Measurements from ENCODE around the gene ANKRD11. TPM values are rescaled to one million over a fixed set of nuclear protein-coding genes. Genes with fewer than 3 reads are reported as not detected.
A peak's percentile ranks its signal among the peaks of the same experiment; 100 is the strongest.
"Not testable (repeated sequence)": the region's sequence is repeated elsewhere in the genome, so short reads cannot be mapped to it uniquely, and the experiment has no call there.

Gene ANKRD11
- total RNA-seq, 2 donors from 2014 or later: 204 to 215 TPM

DNA sequence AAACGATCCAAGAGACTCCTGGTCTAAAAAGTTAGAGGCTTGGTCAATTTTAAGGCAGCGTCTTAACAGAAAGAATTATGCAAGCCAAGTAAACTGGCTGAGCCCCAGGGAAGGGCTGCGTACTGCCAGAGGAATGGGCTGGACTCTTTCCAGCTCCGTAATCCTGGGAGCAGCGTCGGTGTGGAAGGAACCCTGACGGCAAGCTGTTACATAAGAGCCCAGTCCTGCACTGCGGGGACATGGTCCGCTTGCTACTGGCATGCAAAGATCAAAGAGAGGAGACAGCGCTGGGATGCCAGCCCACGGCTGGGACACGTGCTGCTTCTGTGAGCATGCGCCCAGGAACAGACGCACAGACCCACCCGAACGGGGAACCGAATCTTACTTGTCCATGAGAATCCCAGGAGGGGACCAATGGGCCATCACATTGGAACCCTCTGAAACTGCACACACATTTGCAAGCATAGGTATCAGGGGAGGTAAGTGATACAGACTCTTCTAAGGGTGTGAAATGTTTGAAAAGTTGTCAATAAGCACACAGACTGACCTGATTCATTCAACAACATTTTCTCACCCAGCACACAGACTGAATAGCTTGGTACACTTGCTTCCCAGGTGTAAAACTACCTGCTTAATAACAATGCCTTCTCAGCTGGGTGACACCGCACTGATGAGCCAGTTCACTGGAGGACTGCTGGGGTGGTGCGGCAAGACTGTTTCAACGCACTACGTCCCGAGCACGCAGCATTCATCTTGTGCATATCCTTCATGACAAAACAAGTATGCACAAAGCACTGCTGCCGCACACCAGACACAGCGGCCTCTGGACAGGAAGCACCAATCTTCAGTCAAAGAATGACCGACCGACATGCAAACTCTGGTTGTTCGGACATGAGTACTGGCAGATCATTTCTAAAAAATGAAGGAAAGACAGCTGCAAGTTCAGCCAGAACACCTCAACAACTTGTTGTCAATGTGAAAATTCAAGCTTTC, 94.9 kb downstream of the ANKRD11 start:
- Mint-ChIP-seq H3K36me3 (ENCODE audit: insufficient read depth in 2 of 2) (peaks cover 0 to 5% of the 10 kb centered on the region in 2 donors), H3K9me3 (no peaks in the 10 kb centered on the region), H3K4me1 (ENCODE audit: low read depth) (peaks cover 38% of the 10 kb centered on the region), H3K27ac (peak overlapping the region; percentile 70), H3K27me3 (ENCODE audit: low read depth) (no peaks in the 10 kb centered on the region), H3K4me3 (no peak overlapping the region)
- no peak for ATAC-seq (replicated peaks in 1 of 2)
- no peak for DNase-seq

DNA sequence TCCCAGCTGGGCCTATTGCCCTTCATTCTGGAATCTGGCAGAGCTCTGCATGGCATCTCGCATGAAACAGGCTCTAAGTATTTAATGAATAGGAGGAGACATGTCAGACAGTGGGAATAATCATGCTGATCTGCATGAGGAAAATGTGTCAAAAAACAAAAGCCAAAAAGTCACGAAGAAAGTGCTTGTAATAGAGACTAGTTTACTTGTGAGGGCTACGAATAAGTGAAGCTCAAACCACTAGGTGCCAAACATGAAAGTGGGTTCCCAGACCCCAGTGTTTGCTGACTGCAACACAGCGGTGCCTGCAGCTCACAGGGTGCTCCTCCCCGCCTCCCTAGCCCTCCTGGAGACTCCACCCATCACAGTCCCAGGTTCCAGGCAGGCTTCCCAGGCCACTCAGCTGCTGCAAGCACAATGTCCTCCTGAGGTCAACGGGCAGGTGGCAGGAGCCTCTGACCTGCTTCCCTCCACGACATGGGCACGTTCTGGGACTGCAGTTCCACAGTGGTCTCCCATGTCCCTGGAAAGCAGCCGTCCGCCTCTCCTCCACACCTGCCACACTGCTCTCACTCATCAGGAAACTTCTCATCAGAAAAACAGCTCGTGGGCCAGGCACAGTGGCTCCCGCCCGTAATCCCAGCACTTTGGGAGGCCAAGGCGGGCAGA, 96.5 kb downstream of the ANKRD11 start:
- Mint-ChIP-seq H3K27ac (no peak overlapping the region), H3K27me3 (ENCODE audit: low read depth) (no peaks in the 10 kb centered on the region), H3K9me3 (peaks cover 0 to 4% of the 10 kb centered on the region in 2 donors), H3K4me3 (no peak overlapping the region), H3K4me1 (ENCODE audit: low read depth) (peaks cover 40% of the 10 kb centered on the region), H3K36me3 (ENCODE audit: insufficient read depth in 2 of 2) (peaks cover 4 to 7% of the 10 kb centered on the region in 2 donors)
- no peak for DNase-seq
- no peak for ATAC-seq (replicated peaks in 1 of 2)

DNA sequence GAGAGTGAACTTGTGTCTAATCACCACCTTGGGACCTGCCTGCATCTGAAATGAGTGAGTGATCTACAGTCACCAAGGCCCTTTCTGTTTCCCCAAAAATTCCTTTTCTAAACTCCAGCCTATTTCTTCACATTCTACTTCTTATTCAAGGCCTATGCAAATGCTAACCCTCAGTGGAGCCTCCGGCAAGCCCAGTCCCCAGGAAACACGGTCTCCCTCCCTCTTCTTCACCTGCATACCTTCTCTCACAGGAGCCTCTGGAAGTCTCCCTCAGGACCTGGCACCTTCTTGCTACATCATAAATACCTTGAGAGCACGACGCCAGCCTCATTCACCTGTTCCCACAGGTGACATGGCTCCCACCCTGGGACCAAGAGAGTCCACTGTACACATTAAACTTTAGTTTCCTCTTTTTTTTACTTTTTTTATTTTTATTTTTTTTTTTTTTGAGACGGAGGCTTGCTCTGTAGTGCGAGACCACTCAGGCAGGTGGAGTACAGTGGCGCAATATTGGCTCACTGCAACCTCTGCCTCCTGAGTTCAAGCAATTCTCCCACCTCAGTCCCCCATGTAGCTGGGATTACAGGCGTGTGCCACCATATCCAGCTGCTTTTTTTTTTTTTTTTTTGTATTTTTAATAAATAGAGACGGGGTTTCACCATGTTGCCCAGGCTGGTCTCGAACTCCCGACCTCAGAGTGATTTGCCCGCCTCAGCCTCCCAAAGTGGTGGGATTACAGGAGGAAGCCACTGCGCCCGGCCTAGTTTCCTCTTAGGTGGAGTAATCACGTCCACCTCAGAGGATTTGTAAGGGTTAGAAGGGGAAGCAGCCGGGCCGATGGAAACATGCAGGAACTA, 97.3 kb downstream of the ANKRD11 start:
- Mint-ChIP-seq H3K9me3 (peaks cover 0 to 4% of the 10 kb centered on the region in 2 donors), H3K36me3 (ENCODE audit: insufficient read depth in 2 of 2) (peaks cover 4 to 6% of the 10 kb centered on the region in 2 donors), H3K4me1 (ENCODE audit: low read depth) (peaks cover 43% of the 10 kb centered on the region), H3K4me3 (no peak overlapping the region), H3K27me3 (ENCODE audit: low read depth) (no peaks in the 10 kb centered on the region), H3K27ac (no peak overlapping the region)
- no peak for DNase-seq
- no peak for ATAC-seq (replicated peaks in 1 of 2)

DNA sequence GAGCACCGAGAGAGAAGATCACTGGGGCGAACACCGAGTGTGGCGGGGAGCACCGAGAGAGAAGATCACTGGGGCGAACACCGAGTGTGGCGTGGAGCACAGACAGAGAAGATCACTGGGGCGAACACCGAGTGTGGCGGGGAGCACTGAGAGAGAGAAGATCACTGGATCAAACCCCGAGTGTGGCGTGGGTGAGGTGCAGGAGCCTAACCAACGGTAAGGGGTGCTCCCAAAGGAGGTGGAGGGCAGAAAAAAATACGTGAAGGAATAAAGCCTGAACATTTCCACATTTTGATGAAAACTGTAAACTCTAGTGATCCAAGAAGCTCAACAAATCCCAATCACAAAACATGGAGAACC, 100.2 kb downstream of the ANKRD11 start:
- peaks cover 4 to 15% of the 10 kb centered on the region in 2 donors for H3K36me3 Mint-ChIP-seq (ENCODE audit: insufficient read depth in 2 of 2)
- not testable (repeated sequence) for ATAC-seq (replicated peaks in 1 of 2); H3K9me3 Mint-ChIP-seq; H3K27me3 Mint-ChIP-seq (ENCODE audit: low read depth); DNase-seq; H3K4me3 Mint-ChIP-seq; H3K27ac Mint-ChIP-seq
- H3K4me1 Mint-ChIP-seq (ENCODE audit: low read depth): peaks cover 57% of the 10 kb centered on the region

DNA sequence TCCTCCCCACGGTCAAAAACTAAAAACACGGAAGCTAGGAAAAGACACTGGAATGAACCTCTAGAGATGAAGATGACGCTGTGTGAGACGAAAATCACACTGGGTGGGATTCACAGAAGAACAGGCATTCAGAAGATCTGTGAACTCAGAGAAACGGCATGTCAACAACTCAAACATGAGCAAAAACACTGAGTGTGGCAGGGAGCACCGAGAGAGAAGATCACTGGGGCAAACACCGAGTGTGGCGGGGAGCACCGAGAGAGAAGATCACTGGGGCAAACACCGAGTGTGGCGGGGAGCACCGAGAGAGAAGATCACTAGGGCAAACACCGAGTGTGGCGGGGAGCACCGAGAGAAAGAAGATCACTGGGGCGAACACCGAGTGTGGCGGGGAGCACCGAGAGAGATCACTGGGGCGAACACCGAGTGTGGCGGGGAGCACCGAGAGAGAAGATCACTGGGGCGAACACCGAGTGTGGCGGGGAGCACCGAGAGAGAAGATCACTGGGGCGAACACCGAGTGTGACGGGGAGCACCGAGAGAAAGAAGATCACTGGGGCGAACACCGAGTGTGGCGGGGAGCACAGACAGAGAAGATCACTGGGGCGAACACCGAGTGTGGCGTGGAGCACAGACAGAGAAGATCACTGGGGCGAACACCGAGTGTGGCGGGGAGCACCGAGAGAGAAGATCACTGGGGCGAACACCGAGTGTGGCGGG, 100.7 kb downstream of the ANKRD11 start:
- not testable (repeated sequence) for H3K4me3 Mint-ChIP-seq; H3K27ac Mint-ChIP-seq; H3K9me3 Mint-ChIP-seq; ATAC-seq (replicated peaks in 1 of 2); DNase-seq; H3K27me3 Mint-ChIP-seq (ENCODE audit: low read depth)
- peaks cover 62% of the 10 kb centered on the region for H3K4me1 Mint-ChIP-seq (ENCODE audit: low read depth)
- H3K36me3 Mint-ChIP-seq (ENCODE audit: insufficient read depth in 2 of 2): peaks cover 4 to 15% of the 10 kb centered on the region in 2 donors

DNA sequence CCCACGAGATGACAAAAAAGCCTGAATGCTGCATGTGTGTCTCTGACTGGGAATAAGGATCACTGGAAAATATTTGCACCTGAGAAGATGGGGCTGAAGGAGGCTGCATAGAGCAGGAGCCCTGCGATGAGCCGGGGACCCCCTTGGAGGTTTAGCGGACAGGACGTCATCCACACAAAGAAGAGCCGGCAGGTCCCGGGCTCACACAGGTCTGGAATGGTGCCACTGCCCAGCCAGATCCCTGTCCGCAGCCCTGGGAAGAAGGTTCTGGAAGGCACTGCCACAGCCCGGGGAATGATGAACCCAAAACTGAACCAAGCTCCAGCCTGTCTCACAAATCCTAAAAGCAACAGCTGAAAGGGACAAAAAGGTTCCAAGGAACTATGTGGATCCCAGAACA, 101.8 kb downstream of the ANKRD11 start:
- Mint-ChIP-seq H3K4me1 (ENCODE audit: low read depth) (peaks cover 74% of the 10 kb centered on the region), H3K4me3 (peak overlapping the region; percentile 6 to 16), H3K36me3 (ENCODE audit: insufficient read depth in 2 of 2) (peaks cover 7 to 17% of the 10 kb centered on the region in 2 donors), H3K9me3 (peaks cover 0 to 4% of the 10 kb centered on the region in 2 donors), H3K27ac (peak overlapping the region; percentile 41), H3K27me3 (ENCODE audit: low read depth) (no peaks in the 10 kb centered on the region)
- ATAC-seq (replicated peaks in 1 of 2) (no peak), DNase-seq (no peak)

DNA sequence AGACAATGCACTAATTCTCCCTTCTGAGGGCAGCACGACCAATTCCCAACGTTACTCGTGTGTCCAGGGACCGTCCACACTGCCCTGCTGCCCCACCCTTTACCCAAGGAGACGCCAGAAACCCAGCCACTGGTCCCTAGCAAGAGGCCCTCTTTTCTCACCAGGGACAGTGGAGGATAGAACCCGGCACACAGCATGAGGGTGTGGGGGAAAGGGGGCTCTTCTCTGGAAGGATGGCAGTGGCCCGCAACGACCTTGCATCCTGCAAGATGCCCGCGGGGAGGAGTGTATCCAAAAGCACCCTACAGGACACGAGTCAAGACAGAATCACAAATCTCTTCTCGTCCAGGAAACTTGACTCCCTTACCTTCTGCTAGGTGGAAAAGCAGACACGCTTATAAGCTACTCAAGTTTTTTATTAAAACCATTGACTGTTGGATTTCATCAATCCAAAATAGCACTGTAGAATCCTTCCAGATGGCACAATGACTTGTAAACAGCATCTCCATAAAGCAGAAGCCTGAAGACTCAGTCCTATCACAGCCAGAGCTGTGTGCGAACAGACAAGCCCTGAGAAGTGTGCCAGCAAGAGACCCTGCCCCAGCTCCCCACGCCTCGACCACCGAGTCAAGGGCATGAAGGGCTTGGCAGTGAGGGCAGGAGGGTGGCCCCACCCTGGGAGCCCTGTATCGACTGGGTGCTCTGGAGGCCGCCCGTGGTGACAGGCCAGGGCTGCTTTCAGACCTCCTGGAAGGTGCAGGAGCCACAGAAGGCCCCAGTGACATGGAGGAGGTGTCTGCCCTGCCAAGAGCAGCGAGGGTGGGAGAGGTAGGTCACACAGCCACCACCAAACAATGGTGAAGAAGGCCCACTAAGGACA, 103.8 kb downstream of the ANKRD11 start:
- peaks cover 0 to 4% of the 10 kb centered on the region in 2 donors for H3K9me3 Mint-ChIP-seq
- H3K4me1 Mint-ChIP-seq (ENCODE audit: low read depth): peaks cover 80% of the 10 kb centered on the region
- no peaks in the 10 kb centered on the region for H3K27me3 Mint-ChIP-seq (ENCODE audit: low read depth)
- H3K36me3 Mint-ChIP-seq (ENCODE audit: insufficient read depth in 2 of 2): peaks cover 7 to 17% of the 10 kb centered on the region in 2 donors
- peak overlapping the region in 1 of 2 donors; percentile 35 for H3K4me3 Mint-ChIP-seq
- ATAC-seq (replicated peaks in 1 of 2): no peak
- DNase-seq: no peak
- peak overlapping the region; percentile 53 for H3K27ac Mint-ChIP-seq

DNA sequence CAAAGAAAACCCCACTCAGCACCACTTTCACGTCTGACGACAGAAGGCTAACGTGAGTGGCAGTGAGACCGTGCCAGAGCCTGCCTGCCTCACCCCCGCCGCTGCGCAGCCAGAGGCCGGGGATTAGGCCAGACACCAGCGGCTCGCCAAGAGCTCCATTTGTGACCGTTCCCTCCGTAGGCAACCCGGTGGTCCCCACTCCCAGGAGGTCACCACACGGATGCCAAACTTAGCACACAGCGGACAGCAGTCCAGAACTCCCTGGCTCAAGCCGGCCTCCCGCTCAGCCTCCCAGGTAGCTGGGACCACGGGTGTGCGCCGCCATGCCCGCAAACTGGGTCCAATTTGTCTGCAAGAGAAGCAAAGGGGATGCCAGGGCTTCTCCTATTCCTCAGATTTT, 104.6 kb downstream of the ANKRD11 start:
- Mint-ChIP-seq H3K4me1 (ENCODE audit: low read depth) (peaks cover 85% of the 10 kb centered on the region), H3K9me3 (peaks cover 0 to 4% of the 10 kb centered on the region in 2 donors), H3K27ac (peak overlapping the region; percentile 31), H3K4me3 (no peak overlapping the region), H3K27me3 (ENCODE audit: low read depth) (no peaks in the 10 kb centered on the region), H3K36me3 (ENCODE audit: insufficient read depth in 2 of 2) (peaks cover 7 to 17% of the 10 kb centered on the region in 2 donors)
- DNase-seq (no peak), ATAC-seq (replicated peaks in 1 of 2) (no peak)

DNA sequence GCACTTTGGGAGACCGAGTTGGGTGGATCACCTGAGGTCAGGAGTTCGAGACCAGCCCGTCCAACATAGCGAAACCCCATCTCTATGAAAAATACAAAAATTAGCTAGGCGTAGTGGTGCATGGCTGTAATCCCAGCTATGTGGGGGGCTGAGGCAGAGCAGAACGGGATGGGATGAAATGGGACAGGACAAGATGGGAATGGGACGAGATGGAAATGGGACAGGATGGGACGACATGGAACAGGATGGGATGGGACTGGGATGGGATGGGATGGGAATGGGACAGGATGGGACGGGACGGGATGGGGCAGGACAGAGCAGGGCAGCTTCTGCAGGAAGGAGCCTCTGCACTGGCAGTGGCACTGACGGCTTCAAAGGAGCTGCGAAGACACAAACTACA, 106.1 kb downstream of the ANKRD11 start:
- H3K4me1 Mint-ChIP-seq (ENCODE audit: low read depth): peaks cover 95% of the 10 kb centered on the region
- peak overlapping the region; percentile 67 to 78 for H3K4me3 Mint-ChIP-seq
- ATAC-seq (replicated peaks in 1 of 2) (no peak), DNase-seq (no peak)
- no peaks in the 10 kb centered on the region for H3K27me3 Mint-ChIP-seq (ENCODE audit: low read depth)
- peak overlapping the region; percentile 90 for H3K27ac Mint-ChIP-seq
- peaks cover 0 to under 1% of the 10 kb centered on the region in 2 donors for H3K9me3 Mint-ChIP-seq
- peaks cover 4 to 17% of the 10 kb centered on the region in 2 donors for H3K36me3 Mint-ChIP-seq (ENCODE audit: insufficient read depth in 2 of 2)

DNA sequence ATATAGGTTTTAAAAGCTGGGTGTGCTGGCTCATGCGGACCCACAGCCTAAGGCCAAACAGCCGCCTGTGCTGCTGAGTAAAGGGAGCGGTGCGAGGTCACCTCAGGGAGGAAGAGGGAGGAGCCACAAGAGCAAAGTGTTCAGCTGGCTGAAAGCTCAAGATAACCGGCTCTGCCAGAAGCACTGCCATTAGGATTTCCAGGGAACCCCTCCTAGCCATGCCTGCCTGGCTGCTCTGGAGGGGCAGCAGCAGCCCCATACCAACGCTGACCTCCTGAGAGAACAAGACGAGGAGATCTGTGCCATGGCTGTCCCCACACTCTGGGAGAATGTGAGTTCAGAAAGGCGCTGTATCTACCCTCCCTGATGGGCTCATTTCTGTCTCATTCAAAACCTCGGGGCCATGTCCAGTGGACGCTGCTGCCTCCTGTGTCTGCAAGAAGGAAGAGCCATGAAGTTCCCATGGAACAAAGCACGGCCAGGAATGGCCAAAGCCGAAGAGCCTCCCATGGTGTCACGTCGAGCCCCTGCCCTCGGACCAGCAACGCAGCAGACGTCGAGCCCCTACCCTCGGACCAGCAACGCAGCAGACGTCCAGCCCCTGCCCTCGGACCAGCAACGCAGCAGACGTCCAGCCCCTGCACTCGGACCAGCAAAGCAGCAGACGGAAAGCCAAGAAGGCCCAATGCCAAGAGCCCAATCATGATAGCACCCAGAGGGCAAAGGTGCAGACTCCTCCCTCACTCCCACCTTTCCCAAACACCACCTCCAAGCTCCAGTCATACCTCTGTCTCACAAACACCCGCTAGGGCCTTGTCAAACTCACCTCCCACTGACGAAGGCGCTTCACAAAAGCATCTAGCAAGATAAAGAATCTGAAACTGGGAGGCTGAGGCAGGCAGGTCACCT, 107.0 kb downstream of the ANKRD11 start:
- Mint-ChIP-seq H3K4me1 (ENCODE audit: low read depth) (peaks cover 94% of the 10 kb centered on the region), H3K27me3 (ENCODE audit: low read depth) (no peaks in the 10 kb centered on the region), H3K4me3 (peak overlapping the region; percentile 68 to 73), H3K27ac (peak overlapping the region; percentile 81), H3K9me3 (no peaks in the 10 kb centered on the region), H3K36me3 (ENCODE audit: insufficient read depth in 2 of 2) (peaks cover 4 to 14% of the 10 kb centered on the region in 2 donors)
- ATAC-seq (replicated peaks in 1 of 2) (peak; percentile 60 to 73), DNase-seq (peak; percentile 29 to 34)

DNA sequence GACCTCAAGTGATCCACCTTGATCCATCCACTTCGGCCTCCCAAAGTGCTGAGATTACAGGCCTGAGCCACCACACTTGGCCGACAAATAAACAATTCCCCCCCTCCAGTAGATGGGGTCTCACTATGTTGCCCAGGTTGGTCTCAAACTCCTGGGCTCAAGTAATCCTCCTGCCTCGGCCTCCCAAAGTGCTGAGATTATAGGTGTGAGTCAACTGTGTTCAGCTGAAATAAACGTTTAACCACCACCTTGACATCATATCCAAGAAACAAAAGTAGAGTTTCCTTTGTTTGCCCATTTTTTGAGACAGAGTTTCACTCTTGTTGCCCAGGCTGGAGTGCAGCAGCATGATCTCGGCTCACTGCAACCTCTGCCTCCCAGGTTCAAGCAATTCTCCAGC, 107.8 kb downstream of the ANKRD11 start:
- Mint-ChIP-seq H3K27ac (peak overlapping the region; percentile 81), H3K4me3 (peak overlapping the region; percentile 68 to 73), H3K4me1 (ENCODE audit: low read depth) (peaks cover 95% of the 10 kb centered on the region), H3K36me3 (ENCODE audit: insufficient read depth in 2 of 2) (peaks cover 4 to 14% of the 10 kb centered on the region in 2 donors)
- H3K9me3 Mint-ChIP-seq; H3K27me3 Mint-ChIP-seq (ENCODE audit: low read depth); DNase-seq: not testable (repeated sequence)
- ATAC-seq (replicated peaks in 1 of 2): peak; percentile 49 to 63
